Activated CD4-positive, alpha-beta memory T cell treated with anti-CD3 and anti-CD28 coated beads for 36 hours (primary cell): Measurements from ENCODE around the gene STK40. TPM values are rescaled to one million over a fixed set of nuclear protein-coding genes. Genes with fewer than 3 reads are reported as not detected.
A peak's percentile ranks its signal among the peaks of the same experiment; 100 is the strongest.

ENCODE experiments used
- CTCF ChIA-PET: fragments of 350-600 bp; sonication (Branson Sonifier 250); formaldehyde crosslinking; loops from one replicate; lab custom pipeline; 2021; ENCODE audit warnings: antibody characterized with exemption, inconsistent platforms; lab: Charles Lee
- POLR2A ChIA-PET: fragments of 350-600 bp; sonication (Branson Sonifier 250); formaldehyde crosslinking; loops from one replicate; lab custom pipeline; 2021; ENCODE audit warnings: antibody characterized with exemption; lab: Charles Lee
- DNase-seq: peaks from one replicate; pipeline ENCODE4 v3.0.0-alpha.2; 2020
- H3K27ac Mint-ChIP-seq: one replicate; pipeline ENCODE4 v1.8.0; 2021; ENCODE audit warnings: mixed read lengths
- H3K27me3 Mint-ChIP-seq: one replicate; pipeline ENCODE4 v1.8.0; 2021; ENCODE audit warnings: mixed read lengths
- H3K36me3 Mint-ChIP-seq: one replicate; pipeline ENCODE4 v1.8.0; 2021; ENCODE audit warnings: mixed read lengths
- H3K4me1 Mint-ChIP-seq: one replicate; pipeline ENCODE4 v1.8.0; 2021; ENCODE audit warnings: low read depth, mixed read lengths
- H3K4me3 Mint-ChIP-seq: one replicate; pipeline ENCODE4 v1.8.0; 2021; ENCODE audit warnings: mild to moderate bottlenecking, mixed read lengths
- H3K9me3 Mint-ChIP-seq: one replicate; pipeline ENCODE4 v1.8.0; 2021; ENCODE audit warnings: mixed read lengths
- intact Hi-C: fragments of 100-400 bp; cut with micrococcal nuclease; formaldehyde crosslinking; loops from one replicate; pipeline ENCODE4 v1.15.1; 2023
- total RNA-seq, 2 experiments: library from RNA; stranded (reverse); gene quantifications; one replicate each; pipeline ENCODE4 v1.2.3, GENCODE V29; 2021

The STK40 gene
- total RNA-seq, 2 experiments from 2014 or later: 57.3 to 57.4 TPM

DNA sequence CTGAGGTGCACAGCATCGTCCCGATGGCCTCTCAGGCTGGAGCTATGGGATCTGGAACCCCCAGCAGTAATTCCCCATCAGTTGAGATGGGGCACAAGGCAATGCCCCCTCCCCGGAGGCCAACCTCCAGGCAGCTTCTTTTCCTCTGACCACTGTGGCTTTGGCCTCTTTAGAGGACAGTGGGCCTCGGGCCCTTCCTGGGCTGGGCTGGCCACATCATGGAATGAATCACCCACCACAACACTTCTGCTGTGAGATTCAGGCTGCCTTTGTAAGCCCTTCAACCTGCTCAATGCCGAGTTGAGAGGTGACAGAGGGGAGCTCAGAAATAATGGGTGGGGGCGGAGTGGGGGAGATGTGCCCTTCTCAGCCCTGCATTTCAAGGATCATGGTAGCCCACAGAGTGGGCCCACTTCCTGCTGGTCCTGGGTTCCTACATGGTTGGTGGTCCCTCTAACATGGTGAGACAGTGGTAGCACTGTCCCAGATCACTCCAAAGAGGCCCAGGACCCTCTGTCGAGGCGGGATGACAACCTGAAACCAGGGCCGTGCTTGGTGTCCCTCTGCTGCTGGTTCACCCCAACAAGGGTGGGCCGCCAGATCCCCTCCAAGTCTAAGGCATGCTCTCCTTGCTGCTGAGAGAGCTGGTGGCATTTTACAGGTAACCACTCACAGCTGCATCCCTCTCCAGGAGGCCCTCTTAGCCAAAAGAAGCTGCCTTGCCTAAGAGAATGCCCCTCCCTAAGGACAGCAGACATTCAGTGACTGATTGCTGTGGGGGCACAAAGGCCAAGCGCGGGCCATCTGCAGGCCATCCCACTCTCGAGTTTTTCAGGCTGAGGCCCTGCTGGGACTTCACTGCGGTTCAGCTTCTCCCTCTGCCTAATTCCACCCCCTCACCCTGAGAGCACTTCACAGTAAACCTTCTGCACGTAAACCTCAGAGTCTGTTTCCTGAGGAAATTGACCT is 32.5 kb downstream of the STK40 start:
- peaks cover 32% of the 10 kb centered on the region for H3K4me1 Mint-ChIP-seq
- H3K27ac Mint-ChIP-seq: no peak overlapping the region
- H3K27me3 Mint-ChIP-seq: no peaks in the 10 kb centered on the region
- intact Hi-C loops: no loop called here
- POLR2A ChIA-PET: no interaction called here
- CTCF ChIA-PET: interaction anchor here (0.8 to 5.0 kb wide), 3 partner anchors 10 to 203 kb away, joined by 3 to 39 read pairs (median 3); no protein-coding TSS in a partner anchor
- no peak for DNase-seq
- no peak overlapping the region for H3K4me3 Mint-ChIP-seq
- H3K9me3 Mint-ChIP-seq: no peaks in the 10 kb centered on the region
- H3K36me3 Mint-ChIP-seq: peaks cover 23% of the 10 kb centered on the region

DNA sequence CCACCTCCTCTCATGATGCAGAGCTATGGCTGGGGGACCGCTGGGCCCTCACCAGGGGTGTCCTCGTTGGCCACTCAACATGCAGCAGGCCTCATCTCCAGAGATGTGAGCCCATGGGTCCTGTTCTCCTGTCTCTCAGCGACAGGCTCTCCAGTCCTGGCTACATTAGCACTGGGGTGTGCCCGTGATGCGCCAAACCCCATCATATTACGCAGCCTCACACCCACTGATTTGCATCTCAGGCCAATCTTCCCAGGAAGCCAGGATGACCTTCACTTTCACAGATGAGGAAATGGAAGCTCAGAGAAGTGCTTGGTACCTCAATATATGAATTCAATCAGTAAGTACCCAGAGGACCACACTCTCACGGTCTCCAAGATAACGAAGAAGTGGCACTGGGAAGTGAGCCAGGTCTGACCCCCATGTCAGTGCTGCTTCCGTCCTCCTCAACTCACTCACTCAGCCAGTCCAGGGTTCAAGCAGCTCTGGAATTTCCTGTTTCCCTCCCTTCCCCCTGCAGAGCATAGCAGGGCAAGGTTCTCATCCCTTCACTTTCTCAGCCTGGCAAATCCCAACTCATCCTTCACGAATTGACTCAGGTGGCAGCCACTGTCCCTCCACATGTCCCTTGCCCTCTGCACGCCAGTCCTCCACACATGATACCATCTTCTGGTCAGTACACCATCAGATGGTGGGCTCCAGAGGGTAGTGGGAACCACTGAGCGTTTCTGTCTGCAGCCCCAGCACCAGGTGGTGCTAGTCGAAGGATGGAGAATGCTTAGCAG is 33.4 kb downstream of the STK40 start:
- POLR2A ChIA-PET: no interaction called here
- Mint-ChIP-seq H3K4me1 (peaks cover 32% of the 10 kb centered on the region), H3K9me3 (no peaks in the 10 kb centered on the region), H3K27me3 (no peaks in the 10 kb centered on the region), H3K36me3 (peaks cover 25% of the 10 kb centered on the region), H3K27ac (no peak overlapping the region), H3K4me3 (no peak overlapping the region)
- no peak for DNase-seq
- CTCF ChIA-PET: interaction anchor here (1.0 to 5.0 kb wide), 3 partner anchors 8 to 16 kb away, joined by 3 to 39 read pairs (median 5); no protein-coding TSS in a partner anchor
- intact Hi-C loops: no loop called here

DNA sequence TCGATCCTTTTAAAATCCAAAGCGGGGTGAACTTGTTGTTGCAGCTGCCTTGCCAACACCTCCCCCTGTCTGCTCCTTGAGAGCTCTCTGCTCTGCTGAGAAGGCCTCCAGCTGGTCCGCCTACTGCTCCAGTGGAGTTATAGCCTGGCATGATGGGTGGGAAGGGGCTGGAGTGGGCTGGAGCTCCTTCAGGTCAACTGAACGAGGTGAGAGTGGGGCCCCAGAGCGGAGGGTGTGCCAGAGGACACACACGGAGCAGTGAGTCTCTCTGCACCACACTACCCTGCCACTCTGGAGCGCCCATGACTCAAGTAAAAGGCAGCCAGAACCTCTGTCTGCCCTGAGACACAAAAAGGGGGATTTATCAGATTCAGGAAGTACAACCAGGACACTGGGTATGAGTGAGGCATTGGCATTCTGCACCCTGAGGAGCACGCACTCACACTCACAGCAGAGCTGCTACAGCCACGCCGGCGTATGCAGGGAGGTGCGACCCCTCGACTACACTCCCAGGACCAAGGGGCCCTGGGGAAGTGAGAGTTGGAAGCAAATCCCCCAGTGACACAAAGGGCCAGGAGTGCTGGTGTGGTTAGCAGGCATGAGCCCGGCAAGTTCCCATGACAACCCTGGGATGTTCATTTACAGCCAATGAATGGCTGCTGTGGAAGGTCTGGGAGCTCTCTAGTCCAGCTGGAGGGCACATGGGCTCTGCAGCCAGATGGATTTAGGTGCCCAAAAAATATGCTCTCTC is 34.3 kb downstream of the STK40 start:
- Mint-ChIP-seq H3K9me3 (no peaks in the 10 kb centered on the region), H3K27me3 (no peaks in the 10 kb centered on the region), H3K27ac (peak overlapping the region; percentile 73), H3K36me3 (peaks cover 24% of the 10 kb centered on the region), H3K4me1 (peaks cover 32% of the 10 kb centered on the region), H3K4me3 (no peak overlapping the region)
- no peak for DNase-seq
- intact Hi-C loops: loop anchor here (2.0 kb wide), 1 partner anchor 69 kb away; no protein-coding TSS in a partner anchor
- POLR2A ChIA-PET: interaction anchor here (1.1 to 1.7 kb wide), 2 partner anchors 16 to 35 kb away, joined by 4 to 6 read pairs; no protein-coding TSS in a partner anchor
- CTCF ChIA-PET: interaction anchor here (0.6 to 5.0 kb wide), 9 partner anchors 9 to 202 kb away, joined by 3 to 39 read pairs (median 4); partner anchors contain the start of gene TRAPPC3

DNA sequence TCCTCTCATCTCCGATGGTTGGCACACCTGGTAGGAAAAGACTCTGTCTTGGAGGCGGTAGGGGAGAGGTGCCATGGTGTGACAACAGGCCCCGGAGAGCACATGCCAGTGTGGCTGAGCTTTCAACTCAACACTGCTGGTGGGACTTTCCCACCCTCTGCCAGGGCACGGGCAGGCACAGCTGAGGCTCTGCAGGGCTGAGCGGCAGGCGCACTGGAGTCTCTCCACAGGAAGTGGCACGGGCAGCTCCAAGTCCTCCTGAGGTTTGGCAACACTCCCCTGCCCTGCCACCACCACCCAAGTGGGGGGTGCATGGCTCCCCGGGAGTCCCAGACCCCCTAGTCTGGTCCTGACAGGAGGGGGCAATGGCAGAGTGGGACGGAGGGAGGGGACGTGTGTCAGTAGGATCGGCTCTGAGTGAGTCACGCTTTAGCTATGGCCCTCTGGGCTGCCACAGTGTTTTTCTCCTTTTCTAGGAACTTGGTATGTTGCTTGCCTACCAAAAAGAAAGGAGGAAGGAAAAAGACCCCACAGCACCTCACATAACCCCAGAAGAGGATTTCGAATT is 35.0 kb downstream of the STK40 start:
- POLR2A ChIA-PET: interaction anchor here (0.8 to 1.7 kb wide), 3 partner anchors 16 to 47 kb away, joined by 3 to 6 read pairs (median 4); partner anchors contain the start of gene LSM10
- intact Hi-C loops: loop anchor here (2.0 kb wide), 1 partner anchor 70 kb away; no protein-coding TSS in a partner anchor
- H3K27me3 Mint-ChIP-seq: no peaks in the 10 kb centered on the region
- no peaks in the 10 kb centered on the region for H3K9me3 Mint-ChIP-seq
- H3K27ac Mint-ChIP-seq: peak overlapping the region; percentile 73
- CTCF ChIA-PET: interaction anchor here (0.6 to 5.0 kb wide), 10 partner anchors 8 to 202 kb away, joined by 3 to 39 read pairs (median 4); partner anchors contain the start of genes SH3D21 and TRAPPC3
- peaks cover 24% of the 10 kb centered on the region for H3K36me3 Mint-ChIP-seq
- H3K4me1 Mint-ChIP-seq: peaks cover 32% of the 10 kb centered on the region
- H3K4me3 Mint-ChIP-seq: no peak overlapping the region
- peak; percentile 67 for DNase-seq

DNA sequence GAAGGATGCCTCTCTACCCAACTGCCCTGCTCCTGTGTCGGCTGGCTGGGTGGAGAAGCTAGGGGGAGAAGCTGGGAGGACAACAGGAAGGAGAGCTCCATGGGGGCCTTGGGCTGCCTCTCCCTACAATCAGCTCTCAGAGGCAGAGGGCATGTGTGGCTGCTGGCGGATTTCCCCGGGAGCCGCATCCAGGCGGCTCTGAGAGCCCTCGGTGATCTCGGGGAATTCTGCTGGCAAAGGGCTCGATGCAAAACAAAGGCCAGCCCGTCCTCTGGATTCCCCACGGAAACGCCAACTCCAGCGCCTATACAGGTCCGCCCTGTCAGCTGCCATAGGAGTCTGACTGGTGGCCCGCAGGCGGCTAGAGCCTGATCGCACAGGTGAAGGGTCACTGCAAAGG is 35.9 kb downstream of the STK40 start:
- ChIA-PET POLR2A (interaction anchor here (1.1 to 1.7 kb wide), 2 partner anchors 35 to 37 kb away, joined by 5 to 6 read pairs; no protein-coding TSS in a partner anchor), CTCF (interaction anchor here (1.0 to 5.0 kb wide), 3 partner anchors 18 to 69 kb away, joined by 4 to 39 read pairs (median 5); partner anchors contain the start of gene SH3D21)
- no peak overlapping the region for H3K27ac Mint-ChIP-seq
- H3K4me3 Mint-ChIP-seq: no peak overlapping the region
- peaks cover 32% of the 10 kb centered on the region for H3K4me1 Mint-ChIP-seq
- no peak for DNase-seq
- no peaks in the 10 kb centered on the region for H3K9me3 Mint-ChIP-seq
- no peaks in the 10 kb centered on the region for H3K27me3 Mint-ChIP-seq
- peaks cover 19% of the 10 kb centered on the region for H3K36me3 Mint-ChIP-seq
- intact Hi-C loops: loop anchor here (2.0 kb wide), 1 partner anchor 71 kb away; no protein-coding TSS in a partner anchor

DNA sequence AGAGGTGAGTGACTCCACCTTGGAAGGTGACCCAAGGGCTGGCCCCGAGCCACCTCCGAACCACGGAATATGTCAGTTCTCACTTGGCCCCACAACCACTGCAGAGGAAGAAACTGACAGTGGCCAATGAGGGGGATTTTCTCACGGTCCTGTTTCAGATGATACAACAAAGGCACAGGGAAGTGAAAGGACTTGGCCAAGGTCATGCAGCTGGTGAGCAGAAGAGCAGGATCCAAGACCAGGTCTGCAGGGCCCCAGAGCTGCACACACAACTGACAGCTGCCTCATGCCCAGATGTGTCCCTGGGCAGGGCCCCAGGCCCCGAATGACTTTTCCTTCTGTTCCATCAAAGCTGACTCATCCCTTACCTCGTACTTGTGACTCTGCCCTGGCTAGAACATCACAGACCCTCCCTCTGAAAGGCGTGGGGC is 36.5 kb downstream of the STK40 start:
- DNase-seq: peak; percentile 46
- peaks cover 32% of the 10 kb centered on the region for H3K4me1 Mint-ChIP-seq
- H3K4me3 Mint-ChIP-seq: no peak overlapping the region
- H3K9me3 Mint-ChIP-seq: no peaks in the 10 kb centered on the region
- no peaks in the 10 kb centered on the region for H3K27me3 Mint-ChIP-seq
- H3K27ac Mint-ChIP-seq: peak overlapping the region; percentile 38
- peaks cover 21% of the 10 kb centered on the region for H3K36me3 Mint-ChIP-seq
- ChIA-PET POLR2A (interaction anchor here (1.1 kb wide), 2 partner anchors 36 to 43 kb away, joined by 3 to 5 read pairs; partner anchors contain the start of gene SH3D21), CTCF (interaction anchor here (1.9 to 5.0 kb wide), 2 partner anchors 19 to 69 kb away, joined by 4 to 39 read pairs; no protein-coding TSS in a partner anchor)
- intact Hi-C loops: no loop called here

DNA sequence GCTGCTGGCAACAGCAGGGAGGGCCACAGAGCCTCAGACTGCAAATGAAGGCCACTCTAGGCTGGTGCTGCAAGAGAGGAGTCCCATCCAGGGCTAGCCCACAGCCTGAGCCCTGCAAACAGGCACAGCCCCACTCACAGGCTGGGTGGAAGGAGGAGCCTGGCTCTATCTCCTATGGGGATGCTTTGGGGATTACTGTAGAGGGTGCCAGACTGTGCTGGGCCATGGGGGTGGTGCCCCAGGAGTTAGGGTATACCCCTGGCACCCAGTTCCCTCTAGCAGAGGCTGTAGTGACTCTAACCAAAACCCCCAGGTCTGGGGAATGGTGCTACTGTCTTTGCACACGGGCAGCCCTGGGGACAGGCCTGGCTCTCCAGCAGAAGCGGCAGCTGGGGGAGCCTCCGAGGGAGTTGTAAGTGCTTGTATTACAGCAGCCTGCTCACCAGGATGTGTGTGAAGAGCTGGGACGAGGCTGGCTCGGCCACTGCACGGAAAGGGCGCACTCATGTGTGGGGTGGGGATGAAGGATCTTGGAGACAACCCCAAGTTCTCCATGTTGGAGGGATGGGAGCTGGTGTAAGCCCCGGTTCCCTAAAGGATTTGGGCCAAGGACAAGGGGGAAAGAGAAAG is 38.9 kb downstream of the STK40 start:
- peaks cover 31% of the 10 kb centered on the region for H3K4me1 Mint-ChIP-seq
- ChIA-PET CTCF (interaction anchor here (1.0 to 3.0 kb wide), 3 partner anchors 21 to 75 kb away, joined by 3 to 10 read pairs (median 6); no protein-coding TSS in a partner anchor), POLR2A (no interaction called here)
- no peak overlapping the region for H3K27ac Mint-ChIP-seq
- H3K9me3 Mint-ChIP-seq: no peaks in the 10 kb centered on the region
- peaks cover 24% of the 10 kb centered on the region for H3K36me3 Mint-ChIP-seq
- intact Hi-C loops: no loop called here
- no peaks in the 10 kb centered on the region for H3K27me3 Mint-ChIP-seq
- no peak overlapping the region for H3K4me3 Mint-ChIP-seq
- DNase-seq: no peak

DNA sequence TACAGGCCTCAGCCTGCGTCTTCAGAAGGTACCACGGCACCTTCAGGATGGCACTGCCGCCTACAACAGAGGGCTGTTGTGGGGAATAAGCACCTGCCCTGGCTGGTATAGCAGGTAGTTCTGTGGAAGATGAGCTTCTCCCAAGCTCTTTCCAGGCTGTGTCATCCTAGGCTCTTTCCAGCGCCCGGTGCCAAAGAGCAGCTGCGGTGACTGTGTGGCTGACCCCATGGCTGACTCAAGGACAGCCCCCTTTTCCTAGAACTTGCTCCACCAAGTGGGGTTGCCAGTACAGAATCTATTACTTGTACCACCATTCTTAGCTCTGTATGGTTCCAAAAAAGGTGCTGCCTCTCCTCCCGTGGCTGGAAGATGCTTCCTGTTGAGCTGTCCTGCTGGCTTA is 40.4 kb downstream of the STK40 start:
- ChIA-PET POLR2A (no interaction called here), CTCF (interaction anchor here (3.0 kb wide), 1 partner anchor 22 kb away, joined by 10 read pairs; no protein-coding TSS in a partner anchor)
- peaks cover 16% of the 10 kb centered on the region for H3K4me1 Mint-ChIP-seq
- no peak overlapping the region for H3K4me3 Mint-ChIP-seq
- H3K9me3 Mint-ChIP-seq: no peaks in the 10 kb centered on the region
- H3K36me3 Mint-ChIP-seq: peaks cover 34% of the 10 kb centered on the region
- no peaks in the 10 kb centered on the region for H3K27me3 Mint-ChIP-seq
- no peak overlapping the region for H3K27ac Mint-ChIP-seq
- DNase-seq: no peak
- intact Hi-C loops: no loop called here

DNA sequence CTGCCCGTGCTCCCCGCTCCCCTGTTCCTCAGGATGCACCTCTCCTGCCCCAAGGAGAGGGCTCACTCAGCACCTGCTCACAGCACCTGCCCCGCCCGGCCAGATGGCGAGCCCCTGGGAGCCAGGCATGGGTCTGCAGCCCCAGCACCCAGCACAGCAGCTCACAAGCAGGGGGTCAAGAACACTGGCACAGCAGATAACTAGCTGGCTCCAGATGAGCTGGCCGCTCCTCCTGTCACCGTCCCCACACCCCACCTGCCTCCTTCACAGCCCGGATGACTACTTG is 41.4 kb downstream of the STK40 start:
- no peak overlapping the region for H3K27ac Mint-ChIP-seq
- ChIA-PET POLR2A (interaction anchor here (0.6 kb wide), 1 partner anchor 66 kb away, joined by 3 read pairs; no protein-coding TSS in a partner anchor), CTCF (interaction anchor here (0.6 to 3.7 kb wide), 3 partner anchors 58 to 206 kb away, joined by 6 to 43 read pairs (median 7); no protein-coding TSS in a partner anchor)
- H3K27me3 Mint-ChIP-seq: no peaks in the 10 kb centered on the region
- H3K9me3 Mint-ChIP-seq: no peaks in the 10 kb centered on the region
- no peak for DNase-seq
- H3K36me3 Mint-ChIP-seq: peaks cover 35% of the 10 kb centered on the region
- peaks cover 11% of the 10 kb centered on the region for H3K4me1 Mint-ChIP-seq
- intact Hi-C loops: no loop called here
- no peak overlapping the region for H3K4me3 Mint-ChIP-seq
